A549 (cell line): ENCODE results near the gene TRMT61A.

Experiments
- ATOH8 ChIP-seq: fragments of 250-450 bp; sonication (Bioruptor Pico); IDR thresholded peaks from 2 replicates; pipeline ENCODE4 v1.5.0; 2020; ENCODE audit warnings: low read depth, mild to moderate bottlenecking, moderate library complexity
- CEBPB ChIP-seq, 2 experiments: fragments of >200 bp in 1 of 2; sonication (Bioruptor Twin) in 1 of 2; formaldehyde crosslinking in 1 of 2; IDR thresholded peaks; 2 replicates each; pipeline ENCODE4 v1.6.1; 2012 to 2016
- CTCF ChIP-seq: fragments of >200 bp; sonication (Bioruptor Twin); formaldehyde crosslinking; IDR thresholded peaks from 3 replicates; pipeline ENCODE4 v1.5.1; 2016
- MAFK ChIP-seq: fragments of 450-650 bp; IDR thresholded peaks from 2 replicates; pipeline ENCODE4 v1.6.1; 2014; ENCODE audit not compliant: partially characterized antibody
- MAZ ChIP-seq: fragments of 150-350 bp; IDR thresholded peaks from 2 replicates; pipeline ENCODE4 v1.6.1; 2014; ENCODE audit warnings: antibody characterized with exemption, low read depth, low read length, borderline replicate concordance
- MYC ChIP-seq: IDR thresholded peaks from 2 replicates; pipeline ENCODE4 v1.6.1; 2012; ENCODE audit warnings: mild to moderate bottlenecking, inconsistent platforms, low read length, improper control_type of control experiment, borderline replicate concordance
- PHF8 ChIP-seq: fragments of 200-600 bp; sonication (generic); IDR thresholded peaks from 2 replicates; pipeline ENCODE4 v1.6.1; 2016; ENCODE audit warnings: low read depth, mild to moderate bottlenecking, antibody characterized with exemption, moderate library complexity, borderline replicate concordance
- POLR2A ChIP-seq: IDR thresholded peaks from 2 replicates; pipeline ENCODE4 v1.6.1; 2012; ENCODE audit warnings: mild to moderate bottlenecking, low read length
- RAD21 ChIP-seq, 2 experiments: fragments of >200 bp in 1 of 2; sonication (Bioruptor Twin) in 1 of 2; formaldehyde crosslinking in 1 of 2; IDR thresholded peaks in 1 of 2; conservative IDR thresholded peaks in 1 of 2; 2 replicates in 1 of 2; 3 replicates in 1 of 2; pipeline ENCODE4 v1.6.1; 2012 to 2018; ENCODE audit warnings: inconsistent platforms in 1 of 2
- ZFP36 ChIP-seq: fragments of 450-650 bp; IDR thresholded peaks from 2 replicates; pipeline ENCODE4 v1.6.1; 2014; ENCODE audit warnings: borderline replicate concordance; ENCODE audit not compliant: partially characterized antibody
- TF ChIP-seq, protein P1 (sequence below): IDR thresholded peaks from 2 replicates; pipeline ENCODE4 v1.6.1; 2012
- TF ChIP-seq, protein P2 (sequence below): IDR thresholded peaks from 2 replicates; pipeline ENCODE4 v1.6.1; 2012; ENCODE audit warnings: low read depth, borderline replicate concordance
- TF ChIP-seq, protein P3 (sequence below): fragments of >200 bp; sonication (Bioruptor Twin); formaldehyde crosslinking; IDR thresholded peaks from 3 replicates; pipeline ENCODE4 v1.6.1; 2016

DNA sequence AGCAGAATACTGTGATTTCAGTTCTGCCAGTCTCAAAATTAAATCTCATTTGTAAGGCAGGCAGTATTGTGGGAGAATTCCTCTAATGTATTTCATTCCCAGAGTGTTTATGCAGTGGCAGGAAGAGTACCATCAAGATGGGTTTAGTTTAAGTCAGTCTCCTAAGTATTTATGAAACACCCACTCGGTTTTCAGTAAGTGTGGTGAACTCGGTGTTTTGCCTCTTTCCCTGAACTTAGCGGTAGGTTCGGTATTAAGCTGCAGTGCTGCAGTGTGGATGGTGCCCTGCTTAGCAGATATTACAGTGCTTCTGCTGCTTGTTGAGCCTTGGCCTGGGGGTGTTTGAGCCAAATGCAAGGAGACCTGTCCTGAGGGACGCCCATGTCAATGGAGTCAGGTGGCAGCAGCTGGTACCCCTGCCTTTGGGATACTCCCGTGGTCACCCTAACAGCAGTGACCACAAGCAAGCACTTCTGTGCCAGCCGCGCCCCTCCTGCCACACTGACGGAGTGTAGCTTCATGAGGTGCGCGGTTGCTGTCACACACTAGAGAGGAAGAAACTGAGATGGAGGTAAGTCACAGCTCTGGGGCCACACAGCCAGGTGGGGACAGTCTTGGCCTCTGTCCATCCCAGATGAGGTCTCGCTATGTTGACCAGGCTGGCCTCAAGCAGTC lies 49.5 kb downstream of the TRMT61A start:
- TF ChIP-seq MAFK (no peak), RAD21 (conservative IDR thresholded peaks at IDR 0.05 in 1 of 2, IDR thresholded peaks at IDR 0.05 in 1 of 2) (no peak), CTCF (no peak), MYC (no peak), POLR2A (no peak), ATOH8 (CRISPR knock-in tag) (no peak), CEBPB (IDR thresholded peaks at IDR 0.05) (no peak), ZFP36 (no peak), MAZ (no peak), PHF8 (no peak)
- TF ChIP-seq, protein P1, sequence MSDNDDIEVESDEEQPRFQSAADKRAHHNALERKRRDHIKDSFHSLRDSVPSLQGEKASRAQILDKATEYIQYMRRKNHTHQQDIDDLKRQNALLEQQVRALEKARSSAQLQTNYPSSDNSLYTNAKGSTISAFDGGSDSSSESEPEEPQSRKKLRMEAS: no peak
- TF ChIP-seq, protein P2, sequence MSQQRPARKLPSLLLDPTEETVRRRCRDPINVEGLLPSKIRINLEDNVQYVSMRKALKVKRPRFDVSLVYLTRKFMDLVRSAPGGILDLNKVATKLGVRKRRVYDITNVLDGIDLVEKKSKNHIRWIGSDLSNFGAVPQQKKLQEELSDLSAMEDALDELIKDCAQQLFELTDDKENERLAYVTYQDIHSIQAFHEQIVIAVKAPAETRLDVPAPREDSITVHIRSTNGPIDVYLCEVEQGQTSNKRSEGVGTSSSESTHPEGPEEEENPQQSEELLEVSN: no peak
- TF ChIP-seq, protein P3, sequence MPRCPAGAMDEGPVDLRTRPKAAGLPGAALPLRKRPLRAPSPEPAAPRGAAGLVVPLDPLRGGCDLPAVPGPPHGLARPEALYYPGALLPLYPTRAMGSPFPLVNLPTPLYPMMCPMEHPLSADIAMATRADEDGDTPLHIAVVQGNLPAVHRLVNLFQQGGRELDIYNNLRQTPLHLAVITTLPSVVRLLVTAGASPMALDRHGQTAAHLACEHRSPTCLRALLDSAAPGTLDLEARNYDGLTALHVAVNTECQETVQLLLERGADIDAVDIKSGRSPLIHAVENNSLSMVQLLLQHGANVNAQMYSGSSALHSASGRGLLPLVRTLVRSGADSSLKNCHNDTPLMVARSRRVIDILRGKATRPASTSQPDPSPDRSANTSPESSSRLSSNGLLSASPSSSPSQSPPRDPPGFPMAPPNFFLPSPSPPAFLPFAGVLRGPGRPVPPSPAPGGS: no peak
